Measurements from ENCODE around the gene SLC10A3. TPM values are rescaled to one million over a fixed set of nuclear protein-coding genes. Genes with fewer than 3 reads are reported as not detected.

The SLC10A3 gene
- total RNA-seq, 2 experiments from 2014 or later = 24.3 to 24.9 TPM

DNA sequence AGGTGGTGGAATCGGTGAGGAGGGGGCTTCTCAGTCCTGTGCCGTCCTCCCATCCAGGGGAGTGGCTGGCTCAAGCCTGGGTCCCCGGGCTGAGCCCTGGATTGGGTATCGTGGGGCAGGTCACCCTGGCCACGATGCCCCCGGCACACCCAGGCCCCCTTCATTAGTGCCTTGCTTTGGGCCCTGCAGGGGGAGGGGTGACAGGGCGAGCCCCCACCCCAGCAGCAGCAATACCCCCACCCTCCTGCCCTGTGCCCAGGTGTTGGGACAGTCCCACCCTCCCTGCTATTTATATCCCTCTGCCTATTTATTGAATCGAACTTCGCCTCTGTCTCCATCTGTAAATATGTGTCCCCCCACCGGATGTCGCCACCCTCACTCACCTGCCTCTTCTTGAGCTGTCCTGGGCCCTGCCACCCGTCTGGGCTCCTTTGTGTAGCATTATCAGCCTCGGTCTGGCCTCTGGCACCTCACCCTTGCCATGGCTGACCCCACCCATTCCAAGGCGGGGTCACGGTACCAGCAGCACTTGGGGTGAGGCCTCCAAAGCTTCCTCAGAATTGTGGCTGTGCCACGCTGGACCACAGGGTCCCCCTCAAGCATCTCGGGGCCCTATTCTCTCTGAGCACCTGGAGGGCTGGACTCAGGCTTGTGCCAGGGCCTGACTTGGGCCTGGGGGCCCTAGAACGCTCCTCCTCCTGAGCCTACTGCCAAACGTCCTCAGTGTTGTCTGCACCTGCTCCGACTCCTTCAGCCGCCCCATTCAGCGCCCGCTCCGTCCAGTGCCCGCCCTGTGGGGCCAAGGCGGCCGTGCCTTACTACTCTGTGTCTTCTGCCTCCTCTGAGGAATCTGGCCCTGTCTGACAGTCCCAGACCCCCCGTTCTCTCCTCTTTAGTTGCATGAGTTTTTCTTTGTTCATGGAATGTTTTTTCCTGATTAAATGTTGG, 17.5 kb downstream of the SLC10A3 start:
- CTCF ChIA-PET = no interaction called here
- no peaks in the 10 kb centered on the region for H3K9me3 Mint-ChIP-seq (ENCODE audit: low read depth)
- H3K27ac Mint-ChIP-seq = peak overlapping the region; percentile 38
- H3K27me3 Mint-ChIP-seq = no peaks in the 10 kb centered on the region
- H3K4me1 Mint-ChIP-seq = peaks cover 18% of the 10 kb centered on the region
- no peak for DNase-seq
- H3K4me3 Mint-ChIP-seq = no peak overlapping the region
- ATAC-seq = no peak
- H3K36me3 Mint-ChIP-seq = peaks cover 5% of the 10 kb centered on the region

DNA sequence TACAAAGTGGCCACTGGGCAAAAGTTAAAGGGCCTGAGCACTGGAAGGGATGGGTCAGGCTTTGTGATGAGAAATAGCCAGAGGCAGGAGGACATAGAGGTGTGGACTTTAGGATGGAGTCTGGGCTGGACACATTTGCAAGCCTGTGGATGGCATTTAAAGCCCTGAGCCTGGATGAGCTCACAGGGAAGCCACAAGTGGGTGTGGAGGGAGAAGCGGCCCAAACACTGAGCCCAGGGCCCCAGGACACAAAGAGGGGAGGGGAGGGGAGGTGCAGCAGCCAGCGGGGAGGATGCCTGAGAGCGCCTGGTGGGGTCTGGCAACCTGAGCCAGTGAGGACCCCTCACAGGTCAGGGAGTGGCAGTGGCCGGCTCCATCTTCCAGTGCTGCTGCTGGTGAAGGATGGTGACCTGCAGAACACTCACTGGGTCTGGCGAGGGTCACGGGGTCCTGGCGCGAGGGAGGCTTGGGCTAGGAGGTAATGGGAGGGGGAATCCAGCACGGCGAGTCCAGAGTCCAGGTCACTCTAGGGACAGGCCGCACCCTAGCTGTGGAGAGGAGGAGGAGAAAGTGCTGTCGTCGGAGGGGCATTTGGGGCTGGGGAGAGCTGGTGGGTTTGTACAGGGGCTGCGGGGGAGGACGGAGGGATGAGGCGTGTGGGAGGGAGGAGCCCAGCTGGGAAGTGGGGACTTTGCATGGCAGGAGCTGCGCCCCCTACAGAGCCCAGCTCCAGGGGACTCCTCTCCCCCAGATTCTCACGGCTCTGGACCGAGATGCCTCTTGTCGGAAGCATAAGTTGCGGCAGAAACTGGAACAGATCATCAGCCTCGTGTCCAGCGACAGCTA, 18.4 kb downstream of the SLC10A3 start:
- Mint-ChIP-seq H3K4me3 (no peak overlapping the region), H3K9me3 (ENCODE audit: low read depth) (no peaks in the 10 kb centered on the region), H3K4me1 (peaks cover 10% of the 10 kb centered on the region), H3K27ac (no peak overlapping the region), H3K36me3 (peaks cover 5% of the 10 kb centered on the region), H3K27me3 (no peaks in the 10 kb centered on the region)
- DNase-seq (no peak), ATAC-seq (no peak)
- CTCF ChIA-PET = no interaction called here

DNA sequence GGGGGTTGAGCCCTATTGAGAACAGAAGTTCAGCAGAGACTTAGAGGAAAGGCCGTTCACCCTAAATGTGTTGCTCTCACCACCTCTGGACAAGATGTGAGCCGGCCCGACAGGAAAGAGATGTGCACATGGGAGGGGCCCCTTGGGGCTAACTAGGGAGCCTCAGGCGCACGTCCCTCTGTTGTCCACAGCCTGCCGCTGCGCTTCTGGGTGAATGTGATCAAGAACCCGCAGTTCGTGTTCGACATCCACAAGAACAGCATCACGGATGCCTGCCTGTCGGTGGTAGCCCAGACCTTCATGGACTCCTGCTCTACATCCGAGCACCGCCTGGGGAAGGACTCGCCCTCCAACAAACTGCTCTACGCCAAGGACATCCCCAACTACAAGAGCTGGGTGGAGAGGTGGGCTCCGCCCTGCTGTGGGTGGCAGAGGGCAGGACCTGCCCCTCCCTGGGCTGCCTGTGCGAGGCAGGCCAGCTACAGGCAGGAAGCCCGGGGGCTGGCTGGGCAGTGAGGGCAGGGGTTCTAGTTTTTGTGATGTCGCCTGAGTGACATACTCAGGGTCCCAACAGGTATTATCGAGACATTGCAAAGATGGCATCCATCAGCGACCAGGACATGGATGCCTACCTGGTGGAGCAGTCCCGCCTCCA, 19.4 kb downstream of the SLC10A3 start:
- DNase-seq (no peak), ATAC-seq (no peak)
- Mint-ChIP-seq H3K36me3 (peaks cover 5% of the 10 kb centered on the region), H3K4me1 (peaks cover 4% of the 10 kb centered on the region), H3K27me3 (no peaks in the 10 kb centered on the region), H3K27ac (no peak overlapping the region), H3K4me3 (no peak overlapping the region), H3K9me3 (ENCODE audit: low read depth) (no peaks in the 10 kb centered on the region)
- CTCF ChIA-PET = no interaction called here

DNA sequence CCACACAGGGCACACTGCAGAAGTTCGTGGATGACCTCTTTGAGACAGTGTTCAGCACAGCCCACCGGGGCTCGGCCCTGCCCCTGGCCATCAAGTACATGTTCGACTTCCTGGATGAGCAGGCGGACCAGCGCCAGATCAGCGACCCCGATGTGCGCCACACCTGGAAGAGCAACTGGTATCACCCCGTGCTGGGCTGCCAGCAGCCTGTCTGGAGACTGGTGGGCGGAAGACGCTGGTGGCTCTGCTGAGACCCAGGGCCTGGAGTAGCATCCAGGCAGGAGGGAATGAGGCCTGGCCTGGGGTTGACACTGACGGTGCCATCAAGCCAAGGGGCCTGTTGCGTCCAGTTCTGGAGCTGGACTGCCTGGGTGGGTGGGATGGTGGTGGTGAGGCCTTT, 20.0 kb downstream of the SLC10A3 start:
- Mint-ChIP-seq H3K27me3 (no peaks in the 10 kb centered on the region), H3K4me1 (peaks cover 2% of the 10 kb centered on the region), H3K27ac (no peak overlapping the region), H3K9me3 (ENCODE audit: low read depth) (no peaks in the 10 kb centered on the region), H3K4me3 (no peak overlapping the region), H3K36me3 (peaks cover 3% of the 10 kb centered on the region)
- CTCF ChIA-PET = no interaction called here
- no peak for ATAC-seq
- DNase-seq = no peak

DNA sequence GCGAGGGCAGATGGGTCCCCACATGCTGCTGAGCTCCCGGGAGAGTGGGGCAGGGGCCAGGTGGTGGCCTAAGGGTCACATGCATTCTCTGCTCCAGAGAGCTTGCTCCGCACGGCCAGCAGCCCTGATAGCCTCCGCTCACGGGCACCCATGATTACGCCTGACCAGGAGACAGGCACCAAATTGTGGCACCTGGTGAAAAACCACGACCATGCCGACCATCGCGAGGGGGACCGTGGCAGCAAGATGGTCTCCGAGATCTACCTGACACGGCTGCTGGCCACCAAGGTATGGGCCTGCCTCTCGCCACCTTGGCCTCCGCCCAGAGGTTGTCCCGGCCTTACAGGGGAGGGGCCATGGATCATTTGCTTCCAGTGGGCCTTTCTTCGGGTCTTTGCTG, 20.5 kb downstream of the SLC10A3 start:
- Mint-ChIP-seq H3K4me3 (no peak overlapping the region), H3K4me1 (no peaks in the 10 kb centered on the region), H3K9me3 (ENCODE audit: low read depth) (no peaks in the 10 kb centered on the region), H3K27me3 (no peaks in the 10 kb centered on the region), H3K27ac (no peak overlapping the region), H3K36me3 (peaks cover 3% of the 10 kb centered on the region)
- CTCF ChIA-PET = no interaction called here
- no peak for ATAC-seq
- no peak for DNase-seq

DNA sequence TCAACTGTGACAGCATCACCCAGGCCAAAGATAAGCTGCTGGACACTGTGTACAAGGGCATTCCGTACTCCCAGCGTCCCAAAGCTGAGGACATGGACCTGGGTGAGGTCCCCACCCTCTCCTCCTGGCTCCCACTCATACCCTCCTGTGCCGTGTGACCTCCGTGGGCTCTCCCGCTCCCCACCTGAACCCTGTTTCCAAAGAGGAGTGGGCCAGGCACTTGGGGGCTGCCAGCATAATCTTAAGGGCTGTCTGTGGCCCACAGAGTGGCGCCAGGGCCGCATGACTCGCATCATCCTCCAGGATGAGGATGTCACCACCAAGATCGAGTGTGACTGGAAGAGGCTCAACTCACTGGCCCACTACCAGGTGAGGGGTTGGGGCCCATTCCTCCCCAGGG, 21.3 kb downstream of the SLC10A3 start:
- ATAC-seq = no peak
- H3K9me3 Mint-ChIP-seq (ENCODE audit: low read depth) = no peaks in the 10 kb centered on the region
- no peaks in the 10 kb centered on the region for H3K4me1 Mint-ChIP-seq
- no peak overlapping the region for H3K27ac Mint-ChIP-seq
- CTCF ChIA-PET = no interaction called here
- no peak for DNase-seq
- H3K4me3 Mint-ChIP-seq = no peak overlapping the region
- peaks cover 3% of the 10 kb centered on the region for H3K36me3 Mint-ChIP-seq
- H3K27me3 Mint-ChIP-seq = no peaks in the 10 kb centered on the region

DNA sequence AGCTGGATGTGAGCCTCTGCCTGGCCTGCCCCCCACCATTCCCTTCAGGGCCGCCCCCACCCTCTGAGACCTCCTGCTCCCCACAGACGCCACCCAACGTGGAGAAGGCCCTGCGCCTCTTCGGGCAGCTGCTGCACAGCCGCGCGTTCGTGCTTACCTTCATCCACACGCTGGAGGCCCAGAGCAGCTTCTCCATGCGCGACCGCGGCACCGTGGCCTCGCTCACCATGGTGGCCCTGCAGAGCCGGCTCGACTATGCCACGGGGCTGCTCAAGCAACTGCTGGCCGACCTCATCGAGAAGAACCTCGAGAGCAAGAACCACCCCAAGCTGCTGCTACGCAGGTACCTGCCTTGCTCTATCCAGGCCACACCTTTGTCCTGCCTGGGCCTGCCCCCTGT, 22.2 kb downstream of the SLC10A3 start:
- DNase-seq (no peak), ATAC-seq (no peak)
- Mint-ChIP-seq H3K36me3 (peaks cover 3% of the 10 kb centered on the region), H3K4me3 (no peak overlapping the region), H3K4me1 (no peaks in the 10 kb centered on the region), H3K9me3 (ENCODE audit: low read depth) (no peaks in the 10 kb centered on the region), H3K27ac (no peak overlapping the region), H3K27me3 (no peaks in the 10 kb centered on the region)
- CTCF ChIA-PET = no interaction called here

DNA sequence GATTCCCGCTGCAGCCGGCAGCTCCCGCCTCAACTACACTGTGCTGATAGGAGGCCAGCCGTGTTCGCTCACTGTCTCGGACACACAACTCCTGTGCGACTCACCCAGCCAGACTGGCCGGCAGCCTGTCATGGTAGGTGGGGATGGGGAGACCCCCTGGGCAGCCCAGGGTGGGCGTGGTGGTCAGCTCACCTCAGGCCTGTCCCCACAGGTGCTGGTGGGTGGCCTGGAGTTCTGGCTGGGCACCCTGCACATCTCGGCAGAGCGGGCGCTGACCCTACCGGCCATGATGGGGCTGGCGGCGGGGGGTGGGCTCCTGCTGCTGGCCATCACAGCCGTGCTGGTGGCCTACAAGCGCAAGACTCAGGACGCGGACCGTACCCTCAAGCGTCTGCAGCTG, 22.9 kb downstream of the SLC10A3 start:
- Mint-ChIP-seq H3K9me3 (ENCODE audit: low read depth) (no peaks in the 10 kb centered on the region), H3K36me3 (peaks cover 3% of the 10 kb centered on the region), H3K4me1 (no peaks in the 10 kb centered on the region), H3K27ac (no peak overlapping the region), H3K27me3 (no peaks in the 10 kb centered on the region), H3K4me3 (no peak overlapping the region)
- CTCF ChIA-PET = no interaction called here
- no peak for ATAC-seq
- DNase-seq = no peak

DNA sequence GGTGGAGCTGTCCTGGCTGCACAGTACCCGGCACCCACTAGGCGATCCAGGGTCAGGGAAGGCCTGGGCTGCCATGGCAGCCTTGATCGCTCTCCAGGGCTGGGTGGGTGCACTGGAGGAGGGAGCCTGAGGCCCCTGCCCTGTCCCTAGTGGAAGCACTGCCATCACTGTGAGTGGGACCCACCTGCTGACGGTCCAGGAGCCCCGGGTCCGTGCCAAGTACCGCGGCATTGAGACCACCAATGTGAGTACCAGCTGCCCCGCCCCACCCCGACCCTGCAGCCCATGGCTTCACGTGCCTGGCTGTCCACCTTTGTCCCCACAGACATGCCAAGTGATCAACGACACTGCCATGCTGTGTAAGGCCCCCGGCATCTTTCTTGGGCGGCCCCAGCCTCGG, 23.5 kb downstream of the SLC10A3 start:
- Mint-ChIP-seq H3K27me3 (no peaks in the 10 kb centered on the region), H3K27ac (no peak overlapping the region), H3K36me3 (peaks cover 3% of the 10 kb centered on the region), H3K4me3 (no peak overlapping the region), H3K4me1 (no peaks in the 10 kb centered on the region), H3K9me3 (ENCODE audit: low read depth) (no peaks in the 10 kb centered on the region)
- DNase-seq (no peak), ATAC-seq (no peak)
- CTCF ChIA-PET = no interaction called here

DNA sequence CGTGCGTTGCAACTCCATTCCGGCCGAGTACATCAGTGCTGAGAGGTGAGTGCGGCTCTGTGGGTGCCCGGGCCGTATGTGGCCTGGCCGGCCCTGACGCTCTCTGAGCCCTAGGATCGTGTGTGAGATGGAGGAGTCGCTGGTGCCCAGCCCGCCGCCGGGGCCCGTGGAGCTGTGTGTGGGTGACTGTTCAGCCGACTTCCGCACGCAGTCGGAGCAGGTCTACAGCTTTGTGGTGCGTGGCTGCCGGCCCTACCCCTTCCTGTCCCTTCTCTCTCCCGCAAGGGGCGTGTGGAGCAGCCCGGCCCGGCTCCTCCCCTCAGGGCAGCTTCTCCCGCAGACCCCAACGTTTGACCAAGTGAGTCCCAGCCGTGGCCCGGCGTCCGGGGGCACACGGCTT, 24.4 kb downstream of the SLC10A3 start:
- Mint-ChIP-seq H3K4me3 (no peak overlapping the region), H3K4me1 (peaks cover 3% of the 10 kb centered on the region), H3K27ac (no peak overlapping the region), H3K27me3 (no peaks in the 10 kb centered on the region), H3K9me3 (ENCODE audit: low read depth) (no peaks in the 10 kb centered on the region), H3K36me3 (peaks cover 3% of the 10 kb centered on the region)
- DNase-seq (no peak), ATAC-seq (no peak)
- CTCF ChIA-PET = no interaction called here

DNA sequence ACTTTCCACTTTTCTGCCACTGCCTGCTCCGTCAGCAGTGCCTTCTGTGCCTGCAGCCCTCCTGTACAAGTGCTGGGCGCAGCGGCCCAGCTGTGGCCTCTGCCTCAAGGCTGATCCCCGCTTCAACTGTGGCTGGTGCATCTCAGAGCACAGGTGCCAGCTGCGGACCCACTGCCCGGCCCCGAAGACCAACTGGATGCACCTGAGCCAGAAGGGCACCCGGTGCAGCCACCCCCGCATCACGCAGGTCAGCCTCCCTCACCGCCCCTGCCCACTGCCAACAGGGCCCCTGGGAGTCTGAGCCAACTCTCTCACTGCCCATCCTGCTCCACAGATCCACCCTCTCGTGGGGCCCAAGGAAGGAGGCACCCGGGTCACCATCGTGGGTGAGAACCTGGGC, 24.8 kb downstream of the SLC10A3 start:
- no peak overlapping the region for H3K4me3 Mint-ChIP-seq

DNA sequence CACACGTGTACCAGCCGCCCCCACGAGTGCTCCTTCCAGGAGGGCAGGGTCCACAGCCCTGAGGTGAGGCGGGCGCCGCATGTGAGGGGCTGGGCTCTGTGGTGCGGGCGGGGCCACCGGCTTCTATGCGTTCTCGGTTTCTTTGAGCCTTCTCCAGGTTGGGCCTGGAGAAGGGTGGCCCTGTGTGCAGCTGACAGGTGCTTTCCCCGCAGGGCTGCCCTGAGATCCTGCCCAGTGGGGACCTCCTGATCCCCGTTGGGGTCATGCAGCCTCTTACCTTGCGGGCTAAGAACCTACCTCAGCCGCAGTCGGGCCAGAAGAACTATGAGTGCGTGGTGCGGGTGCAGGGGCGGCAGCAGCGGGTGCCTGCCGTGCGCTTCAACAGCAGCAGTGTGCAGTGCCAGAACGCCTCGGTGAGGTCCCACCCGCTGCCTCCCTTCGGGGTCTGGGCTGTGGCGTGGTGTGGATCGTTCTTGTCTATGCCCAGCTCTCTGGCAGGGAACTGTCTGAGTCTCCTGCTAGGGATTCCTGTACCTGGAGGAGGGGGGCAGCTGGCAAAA, 25.5 kb downstream of the SLC10A3 start:
- no peak overlapping the region for H3K4me3 Mint-ChIP-seq
- DNase-seq (no peak), ATAC-seq (no peak)
- CTCF ChIA-PET = no interaction called here
- peaks cover 2% of the 10 kb centered on the region for H3K36me3 Mint-ChIP-seq
- H3K27ac Mint-ChIP-seq = no peak overlapping the region
- H3K9me3 Mint-ChIP-seq (ENCODE audit: low read depth) = no peaks in the 10 kb centered on the region
- H3K4me1 Mint-ChIP-seq = peaks cover 6% of the 10 kb centered on the region
- H3K27me3 Mint-ChIP-seq = no peaks in the 10 kb centered on the region

More for the DNA sequence above, 24.8 kb downstream of the SLC10A3 start:
- Mint-ChIP-seq H3K27ac (no peak overlapping the region), H3K36me3 (peaks cover 4% of the 10 kb centered on the region), H3K4me1 (peaks cover 4% of the 10 kb centered on the region), H3K9me3 (ENCODE audit: low read depth) (no peaks in the 10 kb centered on the region), H3K27me3 (no peaks in the 10 kb centered on the region)
- CTCF ChIA-PET = no interaction called here
- DNase-seq = no peak
- ATAC-seq = no peak

DNA sequence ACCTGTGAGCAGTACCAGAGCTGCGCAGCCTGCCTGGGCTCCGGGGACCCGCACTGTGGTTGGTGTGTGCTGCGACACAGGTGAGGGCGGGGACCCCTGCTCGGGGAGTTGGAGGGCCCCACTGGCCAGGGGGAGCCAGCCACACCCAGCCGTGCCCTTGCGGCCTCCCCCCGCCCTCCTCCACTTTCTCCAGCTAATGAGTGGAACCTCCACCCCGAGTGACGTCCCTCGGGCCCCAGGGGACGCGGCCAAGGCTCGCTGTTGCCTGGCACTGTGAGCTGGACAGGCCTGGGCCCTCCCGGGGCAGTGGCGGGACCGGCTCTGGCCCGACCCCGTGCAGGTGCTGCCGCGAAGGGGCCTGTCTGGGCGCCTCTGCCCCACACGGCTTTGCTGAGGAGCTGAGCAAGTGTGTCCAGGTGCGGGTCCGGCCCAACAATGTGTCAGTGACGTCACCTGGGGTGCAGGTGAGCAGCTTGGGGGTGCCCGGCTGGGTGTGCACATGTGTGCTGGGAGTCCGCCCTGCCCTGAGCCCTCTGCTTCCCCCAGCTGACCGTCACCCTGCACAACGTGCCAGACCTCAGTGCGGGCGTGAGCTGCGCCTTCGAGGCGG, 26.7 kb downstream of the SLC10A3 start:
- DNase-seq (no peak), ATAC-seq (no peak)
- H3K36me3 Mint-ChIP-seq = peaks cover 2% of the 10 kb centered on the region
- peaks cover 10% of the 10 kb centered on the region for H3K4me1 Mint-ChIP-seq
- no peaks in the 10 kb centered on the region for H3K27me3 Mint-ChIP-seq
- H3K27ac Mint-ChIP-seq = no peak overlapping the region
- no peaks in the 10 kb centered on the region for H3K9me3 Mint-ChIP-seq (ENCODE audit: low read depth)
- H3K4me3 Mint-ChIP-seq = no peak overlapping the region
- CTCF ChIA-PET = no interaction called here

All from activated CD8-positive, alpha-beta memory T cell treated with anti-CD3 and anti-CD28 coated beads, Interleukin-2, amount 10 ng/mL, durations not matched to agents 7 days and 5 days (primary cell).